ENCODE results near the gene TUBGCP5.
A peak's percentile ranks its signal among the peaks of the same experiment; 100 is the strongest.
"Not testable (repeated sequence)": the region's sequence is repeated elsewhere in the genome, so short reads cannot be mapped to it uniquely, and the experiment has no call there.

TUBGCP5 gene

DNA sequence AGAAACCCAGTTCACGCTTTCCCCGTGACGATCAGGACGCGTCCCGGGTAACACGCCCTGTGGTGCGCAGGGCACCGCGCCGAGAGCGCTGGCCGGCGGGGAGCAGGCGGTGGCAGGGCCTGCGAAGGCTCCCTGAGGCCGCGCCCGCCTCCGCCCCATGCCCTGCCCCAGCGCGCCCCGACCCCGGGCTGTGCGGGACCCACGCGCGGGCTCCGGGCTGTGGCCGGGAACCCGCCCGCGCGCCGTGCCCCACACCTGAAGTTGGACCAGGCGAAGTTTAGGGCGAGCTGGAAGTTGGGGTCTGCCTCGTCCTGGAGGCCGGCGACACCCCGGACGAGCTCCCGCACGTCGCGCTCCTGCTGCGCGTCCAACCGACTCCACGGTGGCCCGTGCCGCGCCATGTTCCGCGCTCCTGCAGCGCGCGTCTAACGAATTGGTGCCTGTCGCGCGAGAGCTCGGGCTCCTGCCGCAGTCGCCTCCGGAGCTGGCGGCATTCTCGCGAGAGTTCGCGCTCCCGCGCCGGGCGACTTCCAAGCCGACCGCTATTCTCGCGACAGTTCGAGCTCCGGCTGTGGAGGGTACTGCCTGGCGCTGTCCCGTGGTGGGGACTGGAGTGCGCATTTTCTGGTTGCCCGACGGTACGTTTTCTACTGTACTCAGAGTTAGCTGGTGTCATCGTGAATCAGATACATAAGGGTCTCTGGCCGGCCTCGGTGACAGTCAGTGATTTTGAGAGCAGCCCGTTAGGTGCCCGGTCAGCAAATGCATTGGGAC, at the start of gene TUBGCP5:
Gene TUBGCP5 (minus strand): TSS at position 427 of the 774 bp plus-strand sequence. CDS start 26 bp downstream, at position 401.
- peak; percentile 86 for DNase-seq

DNA sequence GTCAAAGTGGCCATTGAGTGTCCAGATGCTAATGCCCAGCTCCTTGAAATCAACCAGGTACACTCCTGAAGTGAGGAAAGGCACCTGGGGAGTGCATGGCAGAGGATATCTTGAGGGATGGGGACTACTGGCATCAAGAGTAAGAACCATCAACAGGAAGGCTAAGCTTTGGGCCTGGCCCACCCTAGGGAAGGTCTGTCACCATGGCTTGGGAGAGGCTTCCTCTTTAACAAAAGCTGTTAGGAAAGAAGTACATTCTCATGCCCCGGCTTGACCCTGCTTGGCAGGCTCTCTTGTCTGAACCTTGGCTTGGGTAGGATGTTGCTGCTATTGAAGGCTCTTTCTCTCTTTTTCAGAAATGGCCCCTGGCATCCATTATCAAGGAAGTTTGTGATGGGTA, 43.7 kb upstream of the TUBGCP5 start:
- DNase-seq, result no peak

DNA sequence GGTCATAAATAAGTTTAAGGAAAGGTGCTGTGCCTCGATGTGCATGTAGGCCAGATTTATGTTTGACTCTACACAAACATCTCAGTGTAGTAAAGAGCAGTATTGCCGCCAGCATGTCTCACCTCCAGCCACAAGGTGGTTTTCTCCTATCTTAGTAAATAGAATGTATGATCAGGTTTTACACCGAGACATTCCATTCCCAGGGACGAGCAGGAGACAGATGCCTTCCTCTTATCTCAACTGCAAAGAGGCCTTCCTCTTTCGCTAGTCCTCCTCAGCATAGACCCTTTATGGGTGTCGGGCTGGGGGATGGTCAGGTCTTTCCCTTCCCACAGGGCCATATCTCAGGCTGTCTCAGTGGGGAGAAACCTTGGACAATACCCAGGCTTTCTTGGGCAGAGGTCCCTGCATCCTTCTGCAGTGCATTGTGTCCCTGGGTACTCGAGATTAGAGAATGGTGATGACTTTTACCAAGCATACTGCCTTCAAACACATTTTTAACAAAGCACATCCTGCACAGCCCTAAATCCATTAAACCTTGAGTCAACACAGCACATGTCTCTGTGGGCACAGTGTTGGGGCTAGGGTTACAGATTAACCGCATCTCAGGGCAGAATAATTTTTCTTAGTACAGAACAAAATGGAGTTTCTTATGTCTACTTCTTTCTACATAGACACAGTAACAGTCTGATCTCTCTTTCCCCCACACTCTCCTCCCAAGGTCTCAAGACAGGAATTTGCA, 42.8 kb upstream of the TUBGCP5 start:
- not testable (repeated sequence) for DNase-seq

DNA sequence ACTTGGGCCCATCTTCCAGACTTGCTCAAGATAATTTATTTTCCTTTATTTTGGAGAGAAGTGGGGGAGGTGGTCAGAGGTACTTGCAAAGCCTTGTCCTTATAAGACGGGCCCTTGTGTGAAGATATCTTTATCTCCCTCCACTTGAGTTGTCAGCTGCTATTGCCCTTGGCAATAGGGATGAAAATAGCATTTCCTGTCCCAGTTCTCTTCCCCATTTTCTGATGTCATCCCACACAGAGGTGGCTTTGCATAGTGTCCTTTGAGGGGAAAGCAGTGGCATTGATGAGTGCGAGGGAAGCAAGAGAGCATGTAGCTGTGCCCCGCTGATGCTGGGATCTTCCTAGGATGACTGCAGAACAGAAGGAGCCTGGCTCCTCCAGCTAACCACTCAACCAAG, 41.9 kb upstream of the TUBGCP5 start:
- no peak for DNase-seq

DNA sequence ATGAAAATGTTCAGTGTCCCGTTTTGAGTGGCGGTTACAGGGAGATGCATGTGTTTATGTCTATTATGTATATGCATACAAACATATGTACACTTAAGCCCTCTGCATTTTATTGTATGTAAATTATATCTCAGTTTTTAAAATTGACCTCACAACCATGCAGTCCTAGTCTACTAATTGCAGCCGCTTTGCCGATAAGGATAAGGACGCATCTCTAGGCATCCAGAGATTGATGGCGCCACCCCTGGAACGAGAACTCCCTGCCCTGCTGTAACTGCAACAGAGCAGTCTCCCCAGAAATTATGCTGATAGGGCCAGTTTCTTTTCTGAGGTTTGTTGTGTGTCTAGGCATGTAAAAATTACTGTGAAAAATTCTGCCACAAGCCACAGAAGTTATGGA, 40.4 kb upstream of the TUBGCP5 start:
- no peak for DNase-seq

DNA sequence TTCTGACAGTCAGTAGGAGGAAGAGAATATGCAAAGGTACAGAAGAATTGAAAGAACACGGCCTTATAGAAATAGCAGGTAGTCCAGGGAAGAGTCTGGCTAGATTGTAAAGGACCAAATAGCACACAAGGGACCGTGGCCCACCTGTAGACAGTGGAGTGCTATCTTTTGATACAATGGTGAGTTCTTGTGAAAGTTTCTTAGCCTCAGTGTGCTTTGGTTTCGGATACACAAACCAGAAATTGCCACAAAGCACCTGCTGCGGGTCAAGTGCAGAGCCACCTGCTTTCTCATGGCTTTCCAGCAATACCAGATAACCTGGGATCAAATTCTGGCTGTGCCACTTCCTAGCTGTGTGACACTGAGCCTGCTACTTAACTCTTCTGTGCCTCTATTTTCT, 36.6 kb upstream of the TUBGCP5 start:
- DNase-seq, result no peak

DNA sequence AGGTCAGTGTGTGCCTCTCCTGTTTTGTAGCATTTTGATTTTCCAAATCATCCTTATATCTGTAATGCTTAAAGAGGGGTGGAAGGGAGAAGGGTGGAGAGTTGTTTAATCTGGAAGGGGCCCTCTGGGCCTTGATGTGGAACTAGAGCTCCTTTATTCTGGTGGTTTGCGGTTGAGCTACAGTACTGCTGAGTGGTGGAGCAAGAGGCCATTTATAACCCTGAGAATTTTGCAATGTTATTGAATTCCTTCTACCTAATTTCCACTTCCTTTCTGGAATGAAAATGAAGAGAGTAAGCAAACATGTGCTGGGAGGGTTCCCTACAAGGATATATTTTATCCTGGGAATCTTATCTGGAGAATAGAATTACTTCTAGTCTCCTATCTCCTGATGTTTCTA, 35.3 kb upstream of the TUBGCP5 start:
- DNase-seq, result no peak

DNA sequence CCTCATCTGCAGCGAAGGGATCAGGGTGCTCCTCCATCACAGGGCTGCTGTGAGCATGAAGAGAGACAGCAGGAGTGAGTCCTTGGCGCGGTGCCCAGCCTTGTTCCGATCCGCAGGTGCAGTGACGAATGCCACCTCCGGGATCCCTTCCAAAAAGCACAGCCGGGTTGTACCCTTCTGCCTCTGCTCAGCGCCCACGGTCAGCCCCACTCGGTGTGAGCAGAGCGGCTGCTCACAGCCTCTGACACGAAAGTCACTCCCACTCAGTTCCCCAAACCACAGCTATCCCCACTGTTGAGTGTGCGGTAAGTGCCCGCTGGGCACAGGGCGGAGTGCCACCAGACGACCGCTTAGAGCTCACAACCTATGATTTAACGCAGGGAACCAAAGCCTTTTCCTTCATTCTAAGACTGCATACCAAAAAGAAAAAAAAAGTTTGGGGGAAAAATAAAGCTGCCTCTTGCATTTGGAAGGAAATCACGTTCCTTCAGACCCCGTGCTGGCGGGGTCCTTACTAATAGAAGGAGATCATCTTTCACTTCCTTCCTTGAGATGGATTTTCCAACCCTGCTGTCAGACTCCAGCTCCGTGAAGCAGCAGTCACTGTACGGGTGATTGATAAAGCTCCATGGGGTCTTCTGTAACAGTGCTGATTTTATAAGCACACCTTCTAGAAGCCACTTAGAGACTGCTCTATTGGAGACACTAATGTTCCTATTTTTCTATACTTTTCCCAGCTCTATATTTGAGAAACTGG, 34.7 kb upstream of the TUBGCP5 start:
- DNase-seq, result no peak

DNA sequence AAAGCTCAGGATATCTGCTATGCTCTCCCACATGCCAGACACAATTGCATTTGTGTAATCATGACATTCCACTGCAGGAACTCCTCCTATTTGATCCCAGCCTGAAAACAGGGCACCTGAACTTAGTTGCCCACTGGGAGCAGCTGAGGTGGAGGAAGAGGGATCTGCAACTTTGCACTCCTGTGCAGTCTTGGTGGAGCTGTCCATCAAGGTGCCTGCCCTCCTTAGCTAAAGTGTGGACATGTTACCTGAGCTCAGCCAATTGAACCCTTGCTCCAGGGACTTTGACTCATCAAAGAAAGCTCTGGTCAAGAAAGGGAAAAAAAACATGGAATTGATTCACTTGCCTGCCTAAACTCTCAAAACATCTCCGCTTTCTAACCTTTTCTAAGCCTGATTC, 33.3 kb upstream of the TUBGCP5 start:
- no peak for DNase-seq

DNA sequence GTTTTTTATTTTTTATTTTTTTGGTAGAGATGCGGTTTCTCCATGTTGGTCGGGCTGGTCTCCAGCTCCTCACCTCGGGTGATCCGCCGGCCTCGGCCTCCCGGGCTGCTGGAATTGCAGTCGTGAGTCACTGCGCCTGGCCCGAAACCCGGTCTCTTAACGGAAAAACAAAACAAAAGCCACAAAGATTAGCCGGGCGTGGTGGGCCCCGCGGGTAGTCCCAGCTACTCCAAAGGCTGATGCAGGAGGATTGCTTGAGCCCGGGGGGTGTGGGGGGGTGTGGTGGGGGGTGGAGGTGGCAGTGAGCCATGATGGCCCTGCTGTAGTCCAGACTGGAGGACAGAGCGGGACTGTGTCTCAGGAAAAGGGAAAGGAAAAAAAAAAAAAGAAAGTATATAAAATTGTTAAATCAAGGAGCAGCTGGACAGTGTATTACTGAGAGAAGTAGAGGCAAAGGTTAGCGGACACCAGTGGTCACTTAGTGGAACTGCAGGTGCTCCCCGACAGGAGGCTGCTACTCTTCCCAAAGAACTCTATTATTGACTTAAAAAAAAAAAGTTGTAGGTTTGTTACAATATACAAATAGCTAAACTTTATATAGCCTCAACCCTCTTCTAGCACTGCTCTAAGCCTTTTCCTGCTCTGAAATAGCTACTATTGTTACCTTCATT, 30.3 kb upstream of the TUBGCP5 start:
- no peak for DNase-seq

DNA sequence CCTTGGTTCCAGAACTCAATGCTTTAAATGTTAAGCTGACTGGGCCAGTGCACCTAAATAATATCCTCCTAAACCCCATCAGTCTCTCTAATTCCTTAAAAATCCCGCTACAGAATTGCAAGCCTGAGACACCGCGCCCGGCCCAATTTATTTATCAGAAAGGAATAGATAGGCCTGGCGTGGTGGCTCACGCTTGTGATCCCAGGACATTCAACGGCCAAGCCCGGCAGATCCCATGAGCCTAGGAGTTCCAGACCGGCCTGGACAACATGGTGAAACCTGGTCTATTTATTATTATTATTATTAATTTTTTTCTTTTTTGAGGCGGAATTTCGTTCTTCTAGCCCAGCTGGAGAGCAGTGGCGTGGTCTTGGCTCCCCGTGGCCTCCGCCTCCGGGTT, 28.0 kb upstream of the TUBGCP5 start:
- no peak for DNase-seq

DNA sequence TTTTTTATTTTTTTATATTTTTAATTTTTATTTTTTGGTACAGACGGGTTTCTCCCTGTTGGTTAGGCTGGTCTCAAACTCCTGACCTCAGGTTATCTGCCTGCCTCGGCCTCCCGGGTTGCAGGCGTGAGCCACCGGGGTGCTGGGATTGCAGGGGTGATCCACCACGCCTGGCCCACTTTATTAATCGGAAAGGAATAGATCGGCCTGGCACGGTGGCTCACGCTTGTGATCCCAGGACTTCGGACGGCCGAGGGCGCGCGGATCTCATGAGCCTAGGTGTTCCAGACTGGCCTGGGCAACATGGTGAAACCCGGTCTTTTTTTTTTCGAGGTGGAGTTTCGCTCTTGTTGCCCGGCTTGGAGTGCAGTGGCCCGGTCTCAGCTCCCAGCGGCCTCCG, 26.5 kb upstream of the TUBGCP5 start:
- DNase-seq, result no peak

DNA sequence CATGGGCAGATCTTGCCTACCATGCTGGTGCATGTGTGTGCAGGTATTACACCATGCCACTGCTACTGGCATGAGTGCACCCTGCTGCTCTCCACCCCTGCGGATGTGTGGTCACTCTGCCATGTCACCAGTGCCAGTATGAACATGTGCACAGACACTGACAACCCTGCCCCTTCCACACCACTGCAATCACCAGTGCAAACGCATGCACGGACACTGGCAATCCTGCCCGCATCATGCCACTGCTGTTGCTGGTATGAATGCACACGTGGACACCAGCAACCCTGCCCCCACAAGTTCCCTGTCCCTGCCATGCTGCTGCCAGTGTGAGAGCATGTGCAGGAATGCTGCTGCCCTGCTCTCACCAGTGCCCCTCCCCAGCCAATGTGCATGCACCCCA, 24.8 kb upstream of the TUBGCP5 start:
- DNase-seq, result no peak

DNA sequence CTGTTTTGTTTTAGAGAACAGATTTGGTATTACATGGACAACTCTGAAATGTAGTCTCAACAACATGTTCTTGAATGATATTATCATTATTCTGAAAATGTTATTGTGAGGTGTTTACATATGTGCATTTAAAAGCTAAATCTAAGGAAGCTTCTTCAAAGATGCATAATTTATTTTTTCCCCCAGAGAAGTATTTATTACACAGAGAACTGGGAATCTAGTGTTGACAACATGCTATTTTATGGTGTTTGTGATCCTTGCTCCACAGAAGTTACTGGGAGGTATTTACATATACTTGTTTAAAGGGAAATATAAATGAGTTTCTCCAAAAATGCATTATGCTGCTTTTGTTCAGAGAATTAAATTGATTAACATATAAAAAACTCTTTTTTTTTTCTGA, 18.3 kb upstream of the TUBGCP5 start:
- no peak for DNase-seq

DNA sequence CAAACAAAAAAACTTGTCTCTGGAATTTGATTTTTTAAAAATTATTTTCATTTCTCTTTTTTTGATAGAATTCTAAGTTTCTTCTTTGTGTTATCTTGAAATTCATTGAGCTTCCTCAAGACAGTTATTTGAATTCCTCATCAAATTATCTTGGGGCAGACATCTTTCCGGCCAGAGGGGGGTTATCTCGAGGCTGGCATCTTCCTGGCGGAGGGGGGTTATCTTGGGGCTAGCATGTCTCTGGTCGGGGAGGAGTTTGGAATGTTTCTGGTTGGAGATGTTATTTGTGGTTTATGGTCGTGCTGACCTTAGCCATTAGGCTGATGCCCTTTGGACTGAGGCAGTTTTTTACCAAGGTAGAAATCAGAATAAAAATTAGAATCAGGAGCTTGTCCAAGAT, 15.9 kb upstream of the TUBGCP5 start:
- no peak for DNase-seq

DNA sequence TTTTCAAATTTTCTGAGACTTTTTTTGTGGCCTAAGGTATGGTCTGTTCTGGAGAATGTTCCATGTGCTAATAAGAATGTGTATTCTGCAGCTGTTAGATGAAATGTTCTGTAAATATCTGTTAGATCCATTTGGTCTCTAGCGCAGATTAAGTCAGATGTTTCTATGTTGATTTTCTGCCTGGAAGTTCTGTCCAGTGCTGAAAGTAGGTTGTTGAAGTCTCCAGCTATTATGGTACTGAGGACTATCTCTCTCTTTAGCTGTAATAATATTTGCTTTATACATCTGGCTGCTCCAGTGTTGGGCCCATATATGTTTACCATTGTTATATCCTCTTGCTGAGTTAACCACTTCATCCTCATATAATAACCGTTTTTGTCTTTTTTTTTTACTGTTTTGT, 13.2 kb upstream of the TUBGCP5 start:
- no peak for DNase-seq

DNA sequence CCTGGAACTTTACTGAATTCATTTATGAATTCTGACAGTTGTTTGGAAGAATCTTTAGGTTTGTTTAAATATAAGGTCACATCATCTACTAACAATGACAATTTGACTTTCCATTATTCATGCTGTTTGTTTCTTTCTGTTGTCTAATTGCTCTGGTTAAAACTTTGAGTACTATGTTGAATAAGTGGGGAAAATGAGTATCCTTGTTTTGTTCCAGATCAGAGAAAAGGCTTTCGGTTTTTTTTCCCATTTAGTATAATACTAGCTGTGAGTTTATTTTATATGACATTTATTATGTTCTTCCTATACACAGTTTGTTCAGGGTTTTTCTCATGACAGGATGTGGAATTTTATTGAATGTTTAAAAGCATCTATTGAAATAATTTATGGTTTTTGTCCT, 11.3 kb upstream of the TUBGCP5 start:
- DNase-seq, result no peak

DNA sequence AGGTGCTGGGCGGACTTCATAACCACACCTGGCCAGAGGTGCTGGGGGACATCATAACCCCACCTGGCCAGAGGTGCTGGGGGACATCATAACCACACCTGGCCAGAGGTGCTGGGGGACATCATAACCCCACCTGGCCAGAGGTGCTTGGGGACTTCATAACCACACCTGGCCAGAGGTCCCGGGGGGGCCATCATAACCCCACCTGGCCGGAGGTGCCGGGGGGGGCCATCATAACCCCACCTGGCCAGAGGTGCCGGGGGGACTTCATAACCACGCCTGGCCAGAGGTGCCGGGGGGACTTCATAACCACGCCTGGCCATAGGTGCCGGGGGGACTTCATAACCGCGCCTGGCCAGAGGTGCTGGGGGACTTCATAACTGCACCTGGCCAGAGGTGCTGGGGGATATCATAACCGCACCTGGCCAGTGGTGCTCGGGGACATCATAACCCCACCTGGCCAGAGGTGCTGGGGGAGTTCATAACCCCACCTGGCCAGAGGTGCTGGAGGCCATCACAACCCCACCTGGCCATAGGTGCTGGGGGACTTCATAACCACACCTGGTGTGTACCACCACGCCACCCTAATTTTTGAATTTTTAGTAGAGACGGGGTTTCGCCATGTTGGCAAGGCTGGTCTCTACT, 10.7 kb upstream of the TUBGCP5 start:
- no peak for DNase-seq

DNA sequence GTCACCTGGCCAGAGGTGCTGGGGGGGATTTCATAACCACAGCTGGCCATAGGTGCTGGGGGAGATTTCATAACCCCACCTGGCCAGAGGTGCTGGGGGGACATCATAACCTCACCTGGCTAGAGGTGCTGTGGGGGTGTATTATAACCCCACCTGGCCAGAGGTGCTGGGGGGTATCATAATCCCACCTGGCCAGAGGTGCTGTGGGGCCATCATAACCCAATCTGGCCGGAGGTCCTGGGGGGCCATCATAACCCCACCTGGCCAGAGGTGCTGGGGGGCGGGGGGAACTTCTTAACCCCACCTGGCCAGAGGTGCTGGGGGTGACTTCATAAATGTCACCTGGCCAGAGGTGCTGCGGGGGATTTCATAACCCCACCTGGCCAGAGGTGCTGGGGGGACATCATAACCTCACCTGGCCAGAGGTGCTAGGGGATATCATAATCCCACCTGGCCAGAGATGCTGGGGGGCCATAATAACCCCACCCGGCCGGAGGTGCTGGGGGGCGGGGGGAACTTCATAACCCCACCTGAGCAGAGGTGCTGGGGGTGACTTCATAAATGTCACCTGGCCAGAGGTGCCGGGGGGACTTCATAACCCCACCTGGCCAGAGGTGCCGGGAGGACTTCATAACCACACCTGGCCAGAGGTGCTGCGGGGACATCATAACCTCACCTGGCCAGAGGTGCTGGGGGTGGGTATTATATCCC, 9.4 kb upstream of the TUBGCP5 start:
- DNase-seq, result not testable (repeated sequence)

DNA sequence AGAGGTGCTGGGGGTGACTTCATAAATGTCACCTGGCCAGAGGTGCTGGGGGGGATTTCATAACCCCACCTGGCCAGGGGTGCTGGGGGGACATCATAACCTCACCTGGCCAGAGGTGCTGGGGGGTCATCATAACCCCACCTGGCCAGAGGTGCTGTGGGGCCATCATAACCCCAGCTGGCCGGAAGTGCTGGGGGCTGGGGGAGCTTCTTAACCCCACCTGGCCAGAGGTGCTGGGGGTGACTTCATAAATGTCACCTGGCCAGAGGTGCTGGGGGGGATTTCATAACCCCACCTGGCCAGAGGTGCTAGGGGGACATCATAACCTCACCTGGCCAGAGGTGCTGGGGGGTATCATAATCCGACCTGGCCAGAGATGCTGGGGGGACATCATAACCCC, 4.6 kb upstream of the TUBGCP5 start:
- DNase-seq, result not testable (repeated sequence)

DNA sequence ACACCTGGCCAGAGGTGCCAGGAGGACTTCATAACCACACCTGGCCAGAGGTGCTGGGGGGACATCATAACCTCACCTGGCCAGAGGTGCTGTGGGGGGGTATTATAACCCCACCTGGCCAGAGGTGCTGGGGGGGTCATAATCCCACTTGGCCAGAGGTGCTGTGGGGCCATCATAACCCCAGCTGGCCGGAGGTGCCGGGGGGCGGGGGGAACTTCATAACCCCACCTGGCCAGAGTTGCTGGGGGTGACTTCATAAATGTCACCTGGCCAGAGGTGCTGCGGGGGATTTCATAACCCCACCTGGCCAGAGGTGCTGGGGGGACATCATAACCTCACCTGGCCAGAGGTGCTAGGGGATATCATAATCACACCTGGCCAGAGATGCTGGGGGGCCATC, 4.2 kb upstream of the TUBGCP5 start:
- not testable (repeated sequence) for DNase-seq

DNA sequence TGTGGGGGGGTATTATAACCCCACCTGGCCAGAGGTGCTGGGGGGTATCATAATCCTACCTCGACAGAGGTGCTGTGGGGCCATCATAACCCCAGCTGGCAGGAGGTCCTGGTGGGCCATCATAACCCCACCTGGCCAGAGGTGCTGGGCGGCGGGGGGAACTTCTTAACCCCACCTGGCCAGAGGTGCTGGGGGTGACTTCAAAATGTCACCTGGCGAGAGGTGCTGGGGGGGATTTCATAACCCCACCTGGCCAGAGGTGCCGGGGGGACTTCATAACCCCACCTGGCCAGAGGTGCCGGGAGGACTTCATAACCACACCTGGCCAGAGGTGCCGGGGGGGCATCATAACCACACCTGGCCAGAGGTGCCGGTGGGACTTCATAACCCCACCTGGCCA, 2.4 kb upstream of the TUBGCP5 start:
- not testable (repeated sequence) for DNase-seq

All from kidney glomerular epithelial cell (primary cell).